ENCODE measurements around the gene SHANK2.

Gene SHANK2

GRCh38 chr11:71249301-71249700, 3.1 kb downstream of the SHANK2 start:
- Histone ChIP-seq H3K9me3 (ENCODE audit: low read length) (no peaks in the 10 kb centered on the region), H3K4me2 (ENCODE audit: low read length) (no peak overlapping the region), H3K36me3 (ENCODE audit: insufficient read depth, low read length) (no peaks in the 10 kb centered on the region), H3K27ac (ENCODE audit: low read depth, low read length, poor library complexity, severe bottlenecking) (no peak overlapping the region), H3K4me1 (ENCODE audit: insufficient read depth, low read length, severe bottlenecking) (no peaks in the 10 kb centered on the region), H3K27me3 (ENCODE audit: insufficient read depth, low read length) (no peaks in the 10 kb centered on the region; the same call in 1 of the 2 replicates), H3K9ac (ENCODE audit: low read length) (no peak overlapping the region), H3K79me2 (ENCODE audit: insufficient read depth, low read length) (no peaks in the 10 kb centered on the region), H3K9me2 (ENCODE audit: low read depth, low read length) (no peaks in the 10 kb centered on the region), H3F3A (ENCODE audit: insufficient read depth, low read length) (no peaks in the 10 kb centered on the region), H3K4me3 (ENCODE audit: low read depth, low read length, poor library complexity, severe bottlenecking) (no peak overlapping the region), H4K20me1 (ENCODE audit: insufficient read depth, low read length) (no peaks in the 10 kb centered on the region), H2AFZ (ENCODE audit: low read length) (no peak overlapping the region)
- TF ChIP-seq CTCF (IDR thresholded peaks at IDR 0.05; ENCODE audit: low read length) (no peak), EZH2 (IDR thresholded peaks at IDR 0.05; ENCODE audit: borderline replicate concordance, low read length) (no peak)

- no peaks in the 10 kb centered on the region for H3K4me1 ChIP-seq (ENCODE audit: insufficient read depth, low read length, severe bottlenecking)
- TF ChIP-seq CTCF (IDR thresholded peaks at IDR 0.05; ENCODE audit: low read length) (no peak), EZH2 (IDR thresholded peaks at IDR 0.05; ENCODE audit: borderline replicate concordance, low read length) (no peak)
- no peak overlapping the region for H3K9ac ChIP-seq (ENCODE audit: low read length)
- no peaks in the 10 kb centered on the region for H3F3A ChIP-seq (ENCODE audit: insufficient read depth, low read length)
- no peaks in the 10 kb centered on the region for H3K79me2 ChIP-seq (ENCODE audit: insufficient read depth, low read length)
- H2AFZ ChIP-seq (ENCODE audit: low read length), result no peak overlapping the region
- no peaks in the 10 kb centered on the region for H3K9me3 ChIP-seq (ENCODE audit: low read length)
- no peak overlapping the region for H3K4me2 ChIP-seq (ENCODE audit: low read length)
- no peaks in the 10 kb centered on the region for H4K20me1 ChIP-seq (ENCODE audit: insufficient read depth, low read length)
- H3K36me3 ChIP-seq (ENCODE audit: insufficient read depth, low read length), result no peaks in the 10 kb centered on the region
- H3K27me3 ChIP-seq (ENCODE audit: insufficient read depth, low read length), result no peaks in the 10 kb centered on the region; the same call in 1 of the 2 replicates
- no peak overlapping the region for H3K4me3 ChIP-seq (ENCODE audit: low read depth, low read length, poor library complexity, severe bottlenecking)
- no peak overlapping the region for H3K27ac ChIP-seq (ENCODE audit: low read depth, low read length, poor library complexity, severe bottlenecking)
- H3K9me2 ChIP-seq (ENCODE audit: low read depth, low read length), result no peaks in the 10 kb centered on the region
These were observed 3.7 kb downstream of the SHANK2 start for GRCh38 chr11:71248656-71249055.

- H2AFZ ChIP-seq (ENCODE audit: low read length), result no peak overlapping the region
- no peaks in the 10 kb centered on the region for H3K4me1 ChIP-seq (ENCODE audit: insufficient read depth, low read length, severe bottlenecking)
- H3K9me2 ChIP-seq (ENCODE audit: low read depth, low read length), result no peaks in the 10 kb centered on the region
- H3K27ac ChIP-seq (ENCODE audit: low read depth, low read length, poor library complexity, severe bottlenecking), result no peak overlapping the region
- H3K4me3 ChIP-seq (ENCODE audit: low read depth, low read length, poor library complexity, severe bottlenecking), result no peak overlapping the region
- H3K79me2 ChIP-seq (ENCODE audit: insufficient read depth, low read length), result no peaks in the 10 kb centered on the region
- no peak overlapping the region for H3K9ac ChIP-seq (ENCODE audit: low read length)
- no peaks in the 10 kb centered on the region for H4K20me1 ChIP-seq (ENCODE audit: insufficient read depth, low read length)
- H3K36me3 ChIP-seq (ENCODE audit: insufficient read depth, low read length), result no peaks in the 10 kb centered on the region
- H3K9me3 ChIP-seq (ENCODE audit: low read length), result no peaks in the 10 kb centered on the region
- H3F3A ChIP-seq (ENCODE audit: insufficient read depth, low read length), result no peaks in the 10 kb centered on the region
- H3K4me2 ChIP-seq (ENCODE audit: low read length), result no peak overlapping the region
- no peaks in the 10 kb centered on the region; the same call in 1 of the 2 replicates for H3K27me3 ChIP-seq (ENCODE audit: insufficient read depth, low read length)
- TF ChIP-seq EZH2 (IDR thresholded peaks at IDR 0.05; ENCODE audit: borderline replicate concordance, low read length) (no peak), CTCF (IDR thresholded peaks at IDR 0.05; ENCODE audit: low read length) (no peak)
These were observed 4.2 kb downstream of the SHANK2 start for GRCh38 chr11:71248251-71248570.

All from OCI-LY1 (cell line).